Limb (tissue), 2 donors: ENCODE results near the gene PDLIM7.

Experiments
- DNase-seq, 2 donors: peaks; one replicate each; pipeline ENCODE4 v3.0.0-alpha.2; 2016; ENCODE audit errors: extremely low spot score in 2 of 2

Gene PDLIM7

DNA sequence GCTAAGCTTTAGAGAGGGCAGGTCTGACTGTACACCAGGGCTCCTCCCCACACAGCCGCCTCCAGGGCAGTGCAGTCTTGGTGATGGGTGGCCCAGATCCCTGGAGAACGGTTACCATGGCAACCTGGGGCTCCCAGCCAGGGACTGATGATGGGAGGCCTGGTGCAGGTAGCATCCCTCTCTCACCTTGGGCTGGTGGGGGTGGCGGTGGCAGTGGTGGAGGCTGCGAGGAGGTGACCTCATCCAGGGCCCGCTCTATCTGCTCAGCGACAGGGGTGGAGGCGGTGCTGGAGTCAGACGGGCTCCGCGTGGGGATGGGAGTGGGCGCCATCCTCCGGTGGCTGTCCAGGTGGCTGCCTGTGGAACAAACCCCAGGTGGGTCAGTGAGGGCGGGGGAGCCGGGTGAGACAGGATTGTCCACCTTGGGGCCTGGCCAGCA, 38.5 kb downstream of the PDLIM7 start:
- no peak for DNase-seq

DNA sequence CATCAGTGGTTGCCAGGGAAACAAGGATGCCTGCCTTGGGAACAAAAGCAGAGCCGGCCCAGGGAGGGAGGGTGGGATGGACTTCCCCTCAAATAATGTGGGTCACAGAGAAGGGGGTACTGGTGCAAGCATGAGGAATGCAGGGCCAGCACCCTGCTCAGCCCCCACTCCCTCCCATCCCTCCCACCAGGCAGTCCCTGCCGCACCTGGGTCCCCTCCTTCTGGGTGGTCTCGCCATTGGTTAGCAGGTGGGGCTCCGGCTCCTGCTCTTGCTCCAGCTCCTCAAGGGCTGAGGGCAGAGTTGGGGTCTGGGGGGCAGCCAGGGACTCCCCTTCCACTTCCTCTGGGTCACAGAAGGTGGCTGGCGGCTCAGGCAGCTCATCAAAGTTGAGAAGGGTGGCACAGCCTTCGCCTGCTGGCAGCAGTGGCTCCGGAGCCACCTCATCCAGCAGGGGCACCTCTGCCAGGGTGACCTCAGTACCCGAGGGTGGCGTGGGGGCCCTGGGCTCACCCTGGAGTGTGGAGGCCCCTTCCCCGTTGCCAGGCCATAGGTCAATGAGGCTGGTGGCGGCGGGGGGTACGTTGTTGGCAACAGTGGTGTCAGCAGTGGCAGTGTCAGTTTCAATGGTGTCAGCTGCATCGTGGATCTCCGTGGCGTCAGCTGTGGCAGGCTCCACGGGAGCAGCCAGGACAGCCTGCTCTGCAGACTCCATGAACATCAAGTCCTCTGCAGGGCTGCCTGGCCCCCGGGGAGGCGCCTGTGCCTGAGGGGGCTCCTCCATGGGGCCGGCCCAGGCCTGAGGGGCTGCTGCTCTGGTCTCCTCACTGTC, 39.3 kb downstream of the PDLIM7 start:
- peak in 1 of 2 donors; percentile 54 for DNase-seq

DNA sequence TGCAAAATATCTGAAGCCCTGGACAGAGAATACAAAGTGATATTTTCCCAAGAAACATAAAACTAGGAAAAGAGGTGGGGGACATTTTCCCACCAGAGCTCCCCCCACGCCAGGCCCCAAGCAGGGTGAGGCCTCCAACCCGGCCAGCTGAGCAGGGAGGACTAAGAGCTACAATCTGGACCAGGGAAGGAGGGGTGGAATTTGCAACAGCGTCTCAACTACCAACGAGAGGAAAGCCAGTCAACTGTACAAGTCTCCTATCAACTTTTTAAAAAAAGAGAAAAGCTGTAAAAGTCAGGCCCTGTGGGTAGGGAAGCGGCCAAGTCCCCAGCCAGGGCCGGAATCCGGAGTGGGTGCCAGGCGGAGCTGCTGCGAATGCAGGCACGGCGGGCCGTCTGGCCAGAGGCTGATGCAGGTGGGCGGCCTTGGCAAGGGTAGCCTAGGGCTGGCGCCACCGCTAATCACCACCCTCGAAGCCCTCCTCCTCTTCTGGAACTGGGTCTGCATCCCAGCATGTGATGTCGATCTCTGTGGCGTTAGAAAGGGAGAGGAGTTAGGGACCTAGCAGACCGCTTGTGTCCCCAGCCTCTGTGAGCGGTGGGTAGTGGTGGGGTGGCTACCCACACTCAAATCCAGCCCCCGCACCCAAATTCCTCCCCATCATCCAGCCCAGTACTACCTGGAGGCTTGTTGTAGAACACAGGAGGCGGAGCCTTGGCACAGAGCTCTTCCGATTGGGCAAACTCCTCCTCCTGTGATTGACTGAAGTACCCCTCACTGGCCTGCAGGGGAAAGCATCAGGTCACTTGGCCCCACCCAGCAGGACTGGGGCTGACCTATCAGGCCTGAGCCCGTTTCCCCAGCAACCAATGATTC, 40.2 kb downstream of the PDLIM7 start:
- peak; percentile 83 to 88 for DNase-seq

DNA sequence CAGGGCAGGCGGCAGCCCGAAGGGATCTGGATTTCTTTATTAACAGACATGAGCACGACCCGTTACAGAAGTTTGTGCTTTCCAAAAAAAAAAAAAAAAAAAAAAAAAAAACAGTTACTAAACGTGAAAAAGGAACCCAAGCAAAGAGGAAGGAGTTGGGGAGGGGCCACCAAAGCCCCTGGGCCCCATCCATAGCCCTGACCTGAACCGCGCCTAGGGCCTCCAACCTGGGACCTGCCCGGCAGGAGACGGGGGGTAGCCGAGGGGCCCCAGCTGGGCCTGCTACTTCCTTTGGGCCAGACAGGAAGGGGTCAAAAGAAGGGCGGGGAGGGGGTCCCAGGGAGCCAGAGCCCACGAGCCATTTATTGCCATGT, 40.8 kb downstream of the PDLIM7 start:
- DNase-seq: no peak

DNA sequence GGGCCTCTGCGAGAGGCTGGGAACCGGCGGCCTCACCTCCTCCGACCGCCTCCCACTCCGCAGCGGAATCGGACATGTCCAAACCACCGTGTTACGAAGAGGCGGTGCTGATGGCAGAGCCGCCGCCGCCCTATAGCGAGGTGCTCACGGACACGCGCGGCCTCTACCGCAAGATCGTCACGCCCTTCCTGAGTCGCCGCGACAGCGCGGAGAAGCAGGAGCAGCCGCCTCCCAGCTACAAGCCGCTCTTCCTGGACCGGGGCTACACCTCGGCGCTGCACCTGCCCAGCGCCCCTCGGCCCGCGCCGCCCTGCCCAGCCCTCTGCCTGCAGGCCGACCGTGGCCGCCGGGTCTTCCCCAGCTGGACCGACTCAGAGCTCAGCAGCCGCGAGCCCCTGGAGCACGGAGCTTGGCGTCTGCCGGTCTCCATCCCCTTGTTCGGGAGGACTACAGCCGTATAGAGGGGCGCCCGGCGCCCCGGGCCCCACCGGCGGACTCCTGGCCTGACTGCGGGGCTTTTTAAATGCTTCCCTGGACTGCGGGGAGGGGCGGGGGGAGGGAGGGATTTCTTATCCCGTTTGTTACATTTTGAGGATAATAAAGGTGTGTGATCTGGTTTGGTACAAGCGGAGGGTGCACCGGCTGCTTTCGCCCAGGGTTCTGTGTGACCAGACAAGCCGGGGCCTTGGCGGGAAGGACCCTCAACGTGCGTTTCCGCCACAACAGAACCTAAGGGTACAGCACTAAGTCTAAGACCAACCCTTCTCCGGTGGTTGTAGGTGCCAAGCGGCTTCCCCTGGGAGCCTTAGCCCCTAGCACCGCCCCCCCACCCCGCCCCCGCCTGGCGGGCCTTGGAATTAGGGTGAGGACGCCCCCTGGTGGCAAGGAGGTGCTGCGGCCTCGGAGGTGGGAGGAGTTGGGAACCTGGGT, 41.5 kb downstream of the PDLIM7 start:
- DNase-seq: peak; percentile 84 to 97

DNA sequence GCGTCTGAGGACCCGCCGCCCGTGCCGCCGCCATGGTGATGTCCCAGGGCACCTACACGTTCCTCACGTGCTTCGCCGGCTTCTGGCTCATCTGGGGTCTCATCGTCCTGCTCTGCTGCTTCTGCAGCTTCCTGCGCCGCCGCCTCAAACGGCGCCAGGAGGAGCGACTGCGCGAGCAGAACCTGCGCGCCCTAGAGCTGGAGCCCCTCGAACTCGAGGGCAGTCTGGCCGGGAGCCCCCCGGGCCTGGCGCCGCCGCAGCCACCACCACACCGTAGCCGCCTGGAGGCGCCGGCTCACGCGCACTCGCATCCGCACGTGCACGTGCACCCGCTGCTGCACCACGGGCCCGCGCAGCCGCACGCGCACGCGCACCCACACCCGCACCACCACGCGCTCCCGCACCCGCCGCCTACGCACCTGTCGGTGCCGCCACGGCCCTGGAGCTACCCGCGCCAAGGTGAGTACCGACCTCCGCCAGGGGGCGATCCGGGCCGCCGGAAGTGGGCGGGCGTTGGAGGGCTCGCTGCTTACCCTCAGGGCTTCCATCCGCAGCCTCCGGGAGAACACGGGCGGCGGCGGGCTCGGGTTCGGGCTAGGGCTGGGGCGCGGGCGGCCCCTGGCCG, 42.3 kb downstream of the PDLIM7 start:
- peak; percentile 55 to 92 for DNase-seq

DNA sequence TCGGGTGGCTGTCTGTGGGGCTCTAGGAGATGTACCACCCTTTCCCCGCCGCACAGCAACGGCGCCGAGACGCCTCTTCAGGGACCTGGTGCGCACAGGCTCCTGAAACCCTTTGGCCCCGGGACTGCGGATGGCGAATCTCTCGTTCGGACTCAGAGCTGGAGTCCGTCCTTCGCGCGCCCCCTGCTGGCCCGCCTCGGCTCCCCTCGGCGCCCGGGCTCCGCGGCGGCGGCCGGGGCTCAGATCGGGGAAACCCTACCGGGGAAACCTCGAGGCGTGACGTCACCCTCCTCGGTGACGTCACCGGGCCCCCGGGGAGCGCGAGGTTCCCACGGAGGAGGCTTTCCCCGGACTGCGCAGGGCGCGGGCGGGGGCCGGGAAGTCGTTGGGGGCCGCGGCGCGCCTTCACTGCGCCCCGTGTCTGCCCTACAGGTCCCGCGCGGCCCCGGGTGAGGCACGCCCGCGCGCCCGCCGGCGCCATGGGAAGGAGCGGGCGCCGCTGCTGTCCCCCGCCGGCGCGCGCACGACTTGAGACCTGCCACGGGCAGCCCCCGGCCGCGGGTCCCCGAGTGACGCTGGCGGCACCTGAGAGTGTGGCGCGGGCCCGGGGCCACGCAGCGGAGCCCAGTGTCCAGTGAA, 42.9 kb downstream of the PDLIM7 start:
- DNase-seq: peak; percentile 86 to 97

DNA sequence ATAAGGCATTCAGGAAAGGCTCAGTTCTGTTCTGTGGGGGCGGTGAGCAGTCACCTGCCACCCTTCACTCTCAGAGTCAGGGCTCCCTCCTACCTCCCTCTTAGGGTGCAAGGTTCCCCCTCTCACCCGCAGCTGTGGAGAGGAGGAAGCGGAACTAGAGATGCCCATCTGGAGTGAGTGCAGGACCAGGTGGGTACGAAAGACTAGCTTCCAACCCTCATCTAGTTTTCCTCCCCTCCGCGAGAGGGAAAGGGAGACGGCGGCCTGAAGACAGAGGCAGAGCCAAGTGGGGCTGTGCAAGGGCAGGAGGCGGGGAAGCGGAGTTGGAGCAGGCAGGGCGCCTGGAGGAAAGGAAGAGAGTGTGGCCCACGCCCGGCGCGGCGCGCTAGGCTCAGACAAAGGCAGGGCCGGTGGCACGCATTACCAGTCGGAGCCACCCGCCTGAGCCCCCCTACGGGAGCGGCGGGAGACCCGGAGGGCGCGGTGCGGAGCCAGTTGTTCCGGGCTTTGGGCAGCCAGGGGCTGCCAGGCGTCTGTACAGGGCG, 43.5 kb downstream of the PDLIM7 start:
- no peak for DNase-seq

DNA sequence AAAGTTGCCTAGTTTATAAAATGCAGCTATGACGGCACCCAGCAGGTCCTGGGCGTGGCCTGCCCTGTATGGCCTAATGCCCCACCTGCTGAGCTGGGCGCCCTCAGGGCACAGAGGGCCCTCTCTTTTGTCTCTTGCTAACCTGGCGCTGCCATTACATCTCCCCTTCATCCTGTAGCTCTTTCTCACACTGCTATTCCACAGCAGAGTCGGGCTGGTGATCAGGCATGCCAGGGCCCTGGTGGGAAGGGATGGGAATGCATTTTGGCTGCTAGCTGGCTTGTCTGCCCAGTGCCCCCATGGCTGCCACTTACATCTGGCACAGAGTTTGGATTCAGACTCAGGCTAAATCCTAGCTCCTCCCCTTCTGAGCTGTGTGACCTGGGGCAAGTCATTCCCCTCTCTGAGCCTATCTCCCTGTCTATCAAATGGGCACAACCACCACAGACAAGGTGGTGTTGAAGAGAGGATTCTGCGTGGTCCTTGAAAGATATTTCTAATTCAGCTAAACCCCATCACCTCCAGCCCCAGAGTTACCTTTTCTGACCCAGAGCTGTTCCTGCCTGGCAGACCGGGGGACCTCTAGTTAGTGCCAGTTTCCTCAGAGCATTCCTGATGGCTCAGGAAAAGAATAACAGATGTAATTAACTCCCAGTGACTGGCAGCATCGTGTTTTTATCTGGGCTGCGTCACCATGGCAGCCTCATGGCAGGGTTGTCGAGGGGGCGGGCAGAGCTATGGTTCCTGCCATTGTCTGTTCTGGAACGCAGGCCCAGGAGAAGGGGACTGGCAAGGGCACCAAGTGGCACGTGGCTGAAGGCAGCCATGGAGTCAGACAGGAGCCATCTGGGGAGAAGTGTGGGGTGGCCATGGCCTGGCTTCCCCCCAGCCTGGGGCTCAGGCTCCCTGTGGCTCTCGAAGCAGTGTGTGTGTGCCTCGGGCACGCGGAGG, 44.4 kb downstream of the PDLIM7 start:
- no peak for DNase-seq

DNA sequence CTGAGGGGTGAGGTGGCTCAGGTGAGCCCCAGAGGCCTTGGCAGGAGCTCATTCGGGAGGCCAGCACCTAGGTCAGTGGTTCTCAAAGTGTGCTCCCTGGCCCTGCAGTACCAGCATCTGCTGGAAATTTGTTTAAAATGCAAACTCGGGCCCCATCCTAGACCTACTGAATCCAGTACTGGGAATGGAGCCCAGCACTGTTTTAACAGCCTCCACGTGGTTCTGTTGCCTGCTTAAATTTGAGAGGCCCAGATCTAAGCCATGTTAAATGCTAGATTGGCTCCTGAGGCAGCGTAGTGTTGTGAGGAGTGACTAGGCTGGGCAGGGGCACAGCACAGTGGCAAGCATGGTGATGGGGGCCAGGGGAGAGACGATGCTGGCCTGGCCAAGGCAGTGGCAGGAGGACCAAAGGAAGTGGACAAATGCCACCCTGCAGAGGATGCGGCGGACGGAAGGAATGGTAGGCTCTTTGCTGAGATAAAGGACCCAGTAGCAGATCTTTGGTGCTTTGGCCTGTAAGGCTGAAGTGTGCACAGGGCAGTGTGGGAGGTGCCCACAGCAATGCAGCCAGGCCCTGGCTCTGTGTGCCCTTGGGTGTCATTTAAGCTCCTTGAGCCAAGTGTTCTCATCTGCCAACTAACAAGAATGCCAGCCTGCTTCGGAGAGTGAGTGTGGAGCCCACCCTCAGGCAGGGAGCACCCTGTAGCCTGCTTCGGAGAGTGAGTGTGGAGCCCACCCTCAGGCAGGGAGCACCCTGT, 46.6 kb downstream of the PDLIM7 start:
- no peak for DNase-seq

DNA sequence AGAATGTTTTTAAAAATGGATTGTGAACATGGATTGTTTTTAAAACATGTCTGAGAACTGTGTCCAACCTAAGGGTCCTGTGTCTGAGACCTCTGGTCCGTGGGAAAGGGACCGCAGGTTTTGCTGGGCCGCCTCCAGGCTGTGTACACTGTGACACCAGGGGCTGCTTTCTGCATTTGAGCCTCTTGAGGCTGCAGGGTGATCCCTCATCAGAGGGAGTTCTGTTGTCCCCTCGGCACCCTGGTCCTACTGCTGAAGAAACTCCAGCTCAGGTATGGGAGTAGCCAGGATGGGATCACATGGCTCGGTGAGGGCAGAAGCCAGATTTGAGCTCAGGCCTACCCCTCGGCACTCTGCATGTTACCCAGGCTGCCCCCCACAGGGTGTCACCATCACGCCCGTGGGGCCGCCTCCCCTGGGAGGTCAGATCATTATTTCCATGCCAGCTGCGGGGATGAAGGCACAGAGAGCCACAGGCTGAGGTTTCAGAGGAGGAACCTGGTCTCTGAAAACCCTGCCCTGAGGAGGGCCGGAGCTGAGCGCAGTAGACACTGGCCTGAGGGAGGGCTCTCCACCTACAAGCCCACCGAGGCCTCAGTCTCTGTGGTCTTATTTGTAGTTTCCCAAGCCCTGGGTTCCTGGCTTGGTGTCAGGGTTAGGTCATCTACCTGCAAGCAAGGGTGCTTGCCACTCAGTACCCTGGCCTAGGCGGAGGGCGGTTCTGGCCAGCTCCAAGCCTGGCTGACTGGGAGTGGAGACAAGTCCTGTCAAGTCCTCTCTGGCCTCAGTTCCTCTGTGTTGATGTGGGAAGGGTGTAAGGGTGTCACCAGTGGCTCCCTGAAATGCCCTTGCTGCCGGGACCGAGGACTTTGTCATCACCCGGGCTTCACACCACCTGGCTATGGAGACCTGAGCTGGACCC, 48.0 kb downstream of the PDLIM7 start:
- DNase-seq: no peak

DNA sequence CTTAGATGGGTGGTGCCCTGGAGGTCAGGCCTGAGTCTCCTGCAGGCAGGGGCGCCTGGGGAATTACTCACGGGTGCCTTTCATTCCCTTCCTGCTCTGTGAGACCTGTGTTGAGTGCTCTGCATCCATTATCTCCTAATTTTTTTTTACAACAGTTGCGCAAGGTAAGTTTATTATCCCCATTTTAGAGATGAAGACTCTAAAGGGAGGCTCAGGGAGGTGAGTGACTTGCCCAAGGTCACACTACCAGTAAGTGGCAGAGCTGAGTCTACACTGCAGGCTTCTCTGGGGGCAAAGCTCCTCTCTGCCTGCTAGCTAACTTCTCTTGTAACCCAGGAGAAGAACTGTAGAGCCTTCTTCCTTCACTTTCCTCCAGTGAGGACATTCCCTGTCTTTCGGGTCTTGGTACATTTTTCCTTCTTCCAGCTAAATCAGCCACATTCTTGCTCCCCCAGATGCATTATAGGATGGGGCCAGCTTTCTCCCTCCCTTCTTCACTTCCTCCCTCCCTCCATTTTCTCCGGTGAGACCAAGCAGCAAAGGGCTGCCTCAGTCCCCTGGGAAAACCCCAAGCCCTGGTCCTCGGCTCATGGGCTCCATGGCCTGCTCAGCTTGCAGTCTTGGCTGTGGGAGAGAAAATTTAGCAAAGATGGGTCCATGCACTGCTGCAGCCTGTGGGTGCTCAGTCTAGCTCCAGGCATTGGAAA, 49.0 kb downstream of the PDLIM7 start:
- DNase-seq: no peak

DNA sequence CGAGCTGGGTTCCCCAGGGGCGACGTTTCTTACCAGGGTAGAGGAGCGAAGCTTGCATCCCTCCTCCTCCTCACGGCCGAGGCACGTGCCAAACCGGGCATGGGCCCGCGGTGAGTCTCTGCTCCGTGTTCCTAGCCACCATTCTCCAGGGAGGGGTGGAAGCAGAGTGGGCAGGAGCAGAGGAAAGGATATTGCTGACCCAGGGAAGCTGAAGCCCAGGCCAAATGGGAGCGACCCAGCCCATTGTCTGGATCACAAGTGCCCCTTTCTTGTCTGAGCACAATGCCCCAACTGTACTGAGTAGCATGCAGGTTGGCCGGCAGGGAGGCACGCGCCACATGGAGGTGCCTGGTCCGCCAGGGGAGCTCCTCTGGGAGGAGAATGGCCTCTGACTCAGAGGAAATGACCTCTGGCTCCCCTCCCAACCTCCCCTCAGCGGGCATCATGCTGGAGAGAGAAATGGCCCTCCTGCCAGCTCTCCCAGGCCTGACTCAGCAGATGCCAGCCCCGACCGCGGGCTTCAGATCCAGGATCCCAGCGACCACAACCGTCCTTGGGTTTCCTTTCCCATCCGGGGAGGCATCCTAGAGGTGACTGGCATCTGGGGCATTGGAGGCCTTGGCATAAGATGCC, 49.7 kb downstream of the PDLIM7 start:
- DNase-seq: no peak

DNA sequence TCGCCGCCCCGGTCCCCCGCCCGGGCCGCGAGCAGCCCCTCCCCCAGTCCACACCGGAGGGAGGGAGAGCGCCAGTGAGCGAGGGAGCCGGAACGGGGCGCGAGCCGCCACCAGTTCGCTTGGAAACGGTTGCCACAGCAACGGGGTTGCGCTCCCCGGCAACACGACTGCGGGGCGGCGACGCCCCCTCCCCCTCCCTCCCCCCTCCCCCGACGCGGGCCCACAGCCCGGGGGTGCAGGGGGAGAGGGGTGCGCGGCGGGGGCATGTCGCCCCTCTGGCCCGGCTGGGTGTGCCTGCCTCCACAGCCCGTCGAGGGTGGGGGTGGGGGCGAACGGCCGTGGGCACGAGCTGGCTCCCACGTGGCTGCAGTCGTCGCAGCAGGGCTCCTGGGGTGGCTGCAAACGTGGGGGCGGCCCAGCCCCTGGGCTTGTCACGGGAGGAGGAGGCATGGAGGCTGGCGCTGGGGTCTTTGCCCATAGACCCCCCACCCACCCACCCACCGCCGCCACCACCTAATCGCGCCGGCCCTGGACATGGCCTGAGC, 50.3 kb downstream of the PDLIM7 start:
- peak in 1 of 2 donors; percentile 86 for DNase-seq

DNA sequence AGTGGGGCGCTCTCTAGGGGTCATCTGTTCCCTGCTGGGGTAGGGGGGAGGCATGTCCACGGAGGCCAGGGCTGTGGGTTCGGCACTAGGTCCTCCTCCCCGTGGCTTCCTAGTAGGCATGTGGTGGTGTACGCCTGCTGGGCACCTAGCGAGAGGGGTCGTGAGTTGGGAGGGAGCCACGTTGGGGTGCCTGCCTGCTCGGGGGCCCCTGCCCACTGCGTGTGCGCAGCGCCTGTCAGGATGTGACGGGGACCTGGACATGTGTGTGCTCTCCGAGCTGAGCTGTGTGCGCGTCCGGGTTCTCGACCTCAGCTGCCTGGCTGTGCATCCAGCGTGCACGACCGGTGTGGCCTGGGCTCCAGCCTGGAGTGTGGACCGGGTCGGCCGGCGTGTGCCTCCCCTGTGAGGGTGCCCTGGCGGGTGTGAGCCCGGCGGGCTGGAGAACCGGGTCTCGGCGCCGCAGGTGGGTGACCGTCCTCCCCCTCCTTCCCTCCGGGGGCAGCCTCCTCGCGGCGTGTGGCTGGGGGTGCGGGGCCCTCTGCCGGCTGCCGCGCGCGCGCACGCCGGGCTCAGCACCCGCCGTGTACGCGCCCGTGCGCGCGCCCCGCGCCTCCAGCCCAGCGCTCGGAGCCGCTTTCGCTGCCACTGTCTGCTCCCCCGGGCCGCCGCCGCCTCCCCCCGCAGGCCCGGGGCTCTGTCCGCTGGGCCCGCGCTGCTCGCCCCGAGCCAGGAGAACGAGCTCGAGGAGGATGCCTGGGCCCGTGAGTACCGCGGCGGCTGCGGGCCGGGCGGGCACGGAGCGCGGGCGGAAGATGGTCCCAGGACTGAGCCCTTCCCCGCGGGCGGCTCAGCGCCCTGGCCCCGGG, 51.0 kb downstream of the PDLIM7 start, which contains the start of gene PRR7:
TSS of gene PRR7 (plus strand) at position 615 of the 866 bp plus-strand sequence. CDS start 8,254 bp downstream, outside the sequence.
- peak; percentile 67 to 86 for DNase-seq
